Stimulated activated CD8-positive, alpha-beta memory T cell treated with anti-CD3 and anti-CD28 coated beads, Interleukin-12 subunit alpha, Interleukin-12 subunit beta, amount 100 ng/mL, for 4 hours (primary cell): ENCODE measurements around the gene ZNF532.

Source experiments
- DNase-seq: peaks from one replicate; pipeline ENCODE4 v3.0.0-alpha.2; 2020; ENCODE audit warnings: low read depth

Gene ZNF532

DNA sequence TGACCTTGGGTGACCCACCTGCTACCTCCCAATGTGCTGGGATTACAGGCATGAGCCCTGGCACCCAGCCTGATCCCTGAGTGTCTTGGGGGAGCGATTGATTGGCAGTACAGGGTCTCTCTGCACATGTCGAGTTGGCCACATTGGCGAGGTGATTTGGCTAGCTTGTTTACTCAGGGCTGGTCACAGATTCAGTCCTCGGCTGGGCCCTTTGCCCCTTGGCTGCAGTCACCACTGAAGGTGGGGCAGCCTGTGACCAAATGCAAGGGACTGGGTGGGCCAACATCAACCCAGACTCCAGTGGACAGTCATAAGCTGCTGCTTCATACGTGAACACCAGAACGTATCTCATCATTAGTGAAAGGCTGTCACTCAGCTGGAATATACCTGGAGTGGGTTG, 114.9 kb downstream of the ZNF532 start:
- no peak for DNase-seq

DNA sequence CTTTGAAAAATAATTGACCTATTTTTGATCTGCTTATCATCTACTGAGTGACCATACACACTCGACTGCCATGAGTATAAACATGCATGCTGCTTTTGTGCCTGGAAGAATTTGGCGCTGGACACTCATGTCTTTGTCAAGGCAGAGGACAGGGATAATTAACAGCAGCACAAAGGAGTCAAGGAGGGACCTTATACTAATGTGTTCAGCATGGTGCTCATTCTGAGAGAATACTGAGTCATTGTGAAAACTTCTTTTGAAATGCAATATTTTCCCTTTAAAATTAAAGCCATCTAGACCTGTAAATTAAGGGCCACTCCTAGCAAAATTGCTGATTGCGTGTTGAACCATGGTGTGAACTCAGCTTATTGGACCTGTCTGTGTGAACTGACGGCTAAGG, 116.3 kb downstream of the ZNF532 start:
- DNase-seq, result no peak

DNA sequence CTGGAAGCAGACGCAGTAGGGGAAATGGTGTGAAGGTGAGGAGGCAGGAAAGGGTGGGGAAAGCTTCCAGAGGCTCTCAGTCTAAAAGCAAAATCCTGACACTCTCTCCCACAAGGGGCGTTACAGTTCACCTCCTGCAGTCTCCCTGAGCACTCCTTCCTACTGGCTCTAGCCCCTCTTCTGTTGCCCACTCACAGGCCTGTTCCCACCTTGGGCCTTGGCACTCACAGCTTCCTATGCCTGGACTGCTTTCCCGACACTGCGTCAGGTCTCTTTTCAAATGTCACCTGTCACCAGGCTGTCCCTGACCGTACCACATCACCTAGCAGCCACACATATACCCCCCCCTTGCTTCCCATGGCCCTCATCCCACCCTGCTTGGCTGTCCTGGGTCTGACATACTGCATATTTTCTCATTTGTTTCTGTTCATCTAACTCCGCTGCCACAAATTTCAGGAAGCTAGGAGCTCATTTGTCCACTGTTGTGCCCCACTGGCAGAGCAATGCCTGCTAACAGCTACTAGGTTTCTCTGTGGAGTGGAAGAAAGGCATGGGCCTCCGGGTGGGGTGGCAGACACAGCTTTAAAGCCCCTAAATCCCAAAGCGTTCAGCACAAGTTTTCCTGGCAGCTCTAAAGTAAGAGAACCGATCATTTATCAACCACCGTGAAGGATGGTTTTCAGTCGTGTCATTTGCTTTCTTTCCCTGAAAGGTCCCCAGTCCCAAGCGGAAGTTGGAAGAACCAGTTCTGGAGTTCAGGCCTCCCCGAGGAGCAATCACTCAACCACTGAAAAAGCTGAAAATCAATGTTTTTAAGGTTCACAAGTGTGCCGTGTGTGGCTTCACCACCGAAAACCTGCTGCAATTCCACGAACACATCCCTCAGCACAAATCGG, 118.8 kb downstream of the ZNF532 start:
- DNase-seq, result no peak

DNA sequence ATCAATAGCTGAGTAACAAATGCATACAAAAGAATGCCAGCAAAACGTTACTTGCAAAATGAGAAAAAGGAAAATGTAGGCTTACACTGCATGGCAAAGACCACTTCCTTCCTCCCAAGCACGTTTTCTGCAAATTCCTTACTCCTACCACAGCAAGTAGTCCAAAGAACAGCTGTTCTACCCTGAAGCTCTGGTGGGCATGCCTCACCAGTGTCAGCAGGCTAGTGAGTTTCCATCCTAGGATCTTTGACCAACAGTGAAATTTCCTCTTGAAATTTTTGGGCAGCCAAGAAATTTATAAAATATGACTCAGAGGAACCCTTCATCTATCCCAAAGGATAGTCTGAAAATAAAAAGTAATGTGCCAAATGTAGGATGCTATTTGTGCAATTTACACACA, 123.9 kb downstream of the ZNF532 start:
- DNase-seq, result no peak

DNA sequence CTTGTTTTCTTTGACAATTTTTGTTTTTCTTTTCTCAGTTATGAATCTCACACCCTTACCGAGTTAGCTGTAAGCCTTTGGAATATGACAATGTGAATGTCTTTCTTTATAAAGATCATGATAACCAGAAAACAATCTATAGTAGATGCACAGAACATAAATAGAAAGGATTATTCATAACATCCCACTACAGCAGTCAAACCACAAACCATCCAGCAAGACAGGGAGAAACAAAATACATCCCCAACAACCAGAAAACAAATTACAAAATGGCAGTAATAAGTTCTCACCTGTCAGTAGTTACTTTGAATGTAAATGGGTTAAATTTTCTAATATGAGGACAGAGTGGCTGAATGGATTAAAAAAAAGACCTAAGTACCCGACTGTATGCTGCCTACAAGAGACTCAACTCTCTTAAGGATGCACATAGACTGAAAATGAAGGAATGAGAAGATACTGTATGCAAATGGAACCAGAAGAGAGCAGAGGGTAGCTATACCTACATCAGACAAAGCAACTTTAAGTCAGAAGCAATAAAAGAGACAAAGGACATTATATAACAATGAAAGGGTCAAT, 124.6 kb downstream of the ZNF532 start:
- no peak for DNase-seq

DNA sequence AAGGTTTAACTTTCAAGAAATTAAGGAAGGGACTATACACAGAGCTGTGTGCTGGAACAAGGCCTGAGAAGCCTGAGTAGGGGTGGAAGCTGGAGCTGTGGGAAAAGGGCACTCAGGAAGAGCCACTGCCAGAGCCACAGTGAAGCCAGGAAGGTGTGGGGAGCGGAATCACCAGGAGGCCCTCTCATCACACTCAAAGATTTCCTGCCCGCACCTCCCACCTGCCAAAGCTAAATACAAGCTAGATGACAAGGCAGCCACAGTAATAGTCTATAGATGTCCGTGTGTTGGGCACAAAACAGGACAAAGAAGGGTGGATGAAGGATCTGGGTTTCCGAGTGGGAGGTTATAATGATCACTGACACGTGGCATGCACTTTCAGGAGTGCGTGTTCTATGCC, 126.0 kb downstream of the ZNF532 start:
- no peak for DNase-seq

DNA sequence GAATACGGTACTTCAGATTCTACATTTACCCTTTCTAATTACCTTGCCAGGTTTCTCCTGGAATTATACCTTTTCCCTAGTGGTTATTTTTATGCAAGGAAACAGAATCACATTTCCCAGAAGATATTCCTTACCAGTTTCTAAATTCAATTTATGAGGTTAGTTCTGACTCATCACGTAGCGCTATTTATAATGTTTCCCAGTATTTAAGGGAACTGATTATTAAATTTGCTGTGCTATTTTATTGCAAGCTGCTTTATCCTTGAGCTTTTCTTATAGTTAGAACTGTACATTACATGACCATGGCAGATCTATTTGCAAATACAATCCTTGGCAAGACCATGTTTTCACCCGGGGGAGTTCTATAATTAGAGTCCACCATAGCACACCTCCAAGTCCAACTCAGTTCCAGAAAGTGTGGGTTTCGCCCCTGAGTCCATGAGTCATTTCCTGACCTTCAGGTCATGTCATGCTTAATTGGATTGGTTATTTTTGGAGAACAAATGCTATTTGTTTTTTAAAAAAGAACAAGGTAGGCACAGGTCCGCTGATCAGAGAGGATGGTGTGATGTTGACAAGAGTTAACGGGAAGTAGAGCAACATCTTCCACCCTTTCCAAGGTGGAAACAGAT, 126.6 kb downstream of the ZNF532 start:
- no peak for DNase-seq

DNA sequence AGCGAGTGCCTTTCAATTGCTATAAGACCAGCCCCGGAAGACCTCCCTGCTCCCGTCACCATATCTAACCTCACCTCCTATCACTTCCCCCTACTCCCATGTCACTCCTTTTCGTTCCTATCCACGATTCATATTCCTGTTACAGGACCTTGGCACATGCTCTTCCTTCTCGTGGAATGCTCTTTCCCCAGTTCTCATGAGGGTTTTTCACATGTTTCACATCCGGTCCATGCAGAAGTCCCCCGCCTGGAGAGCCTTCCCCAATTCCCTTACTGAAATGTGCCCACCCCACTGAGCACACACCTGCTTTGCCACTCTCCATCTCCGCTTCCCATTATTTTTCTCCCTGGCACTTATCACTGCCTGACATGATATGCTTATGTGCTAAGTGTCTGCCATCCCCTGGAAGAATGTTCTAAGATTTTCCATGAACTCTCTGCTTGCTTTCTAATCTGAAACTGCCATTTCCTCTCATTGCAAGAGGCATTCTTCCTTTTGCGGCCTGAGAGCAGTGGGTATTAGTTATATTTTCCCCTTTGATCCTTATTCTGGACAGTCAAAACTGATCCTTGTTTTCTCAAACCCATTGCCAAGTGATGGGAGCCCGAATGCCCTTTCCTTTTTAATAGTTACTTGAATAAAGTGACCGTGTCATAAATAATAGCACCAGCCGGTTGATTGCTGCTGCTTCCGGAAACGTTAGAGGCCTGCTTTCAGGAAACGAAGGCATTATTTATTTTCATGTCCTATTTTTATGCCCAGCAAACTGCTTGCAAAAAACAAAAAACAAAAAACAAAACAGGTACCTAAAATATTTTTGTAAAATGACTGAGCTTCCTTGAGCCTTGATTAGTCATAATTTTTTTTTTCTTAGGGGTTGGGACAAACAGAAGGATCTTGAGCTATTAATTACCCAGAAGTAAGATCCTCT, 127.9 kb downstream of the ZNF532 start:
- no peak for DNase-seq

DNA sequence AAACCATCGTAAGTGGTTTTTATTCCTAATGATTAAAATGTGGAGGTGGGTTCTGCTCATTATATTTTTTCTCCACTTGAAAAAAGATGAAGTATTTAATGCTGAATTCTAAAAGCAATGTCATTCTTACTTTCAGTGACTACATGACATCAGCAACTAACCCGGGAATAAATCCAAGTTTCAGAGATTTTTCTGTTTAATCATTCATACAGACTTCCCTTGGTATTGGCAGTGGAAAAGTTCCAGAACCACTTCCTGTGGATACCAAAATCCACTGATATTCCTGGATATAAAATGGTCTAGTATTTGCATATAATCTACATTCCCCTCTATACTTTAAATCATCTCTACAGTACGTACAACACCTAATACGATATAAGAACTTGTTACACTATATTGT, 128.6 kb downstream of the ZNF532 start:
- DNase-seq, result no peak

DNA sequence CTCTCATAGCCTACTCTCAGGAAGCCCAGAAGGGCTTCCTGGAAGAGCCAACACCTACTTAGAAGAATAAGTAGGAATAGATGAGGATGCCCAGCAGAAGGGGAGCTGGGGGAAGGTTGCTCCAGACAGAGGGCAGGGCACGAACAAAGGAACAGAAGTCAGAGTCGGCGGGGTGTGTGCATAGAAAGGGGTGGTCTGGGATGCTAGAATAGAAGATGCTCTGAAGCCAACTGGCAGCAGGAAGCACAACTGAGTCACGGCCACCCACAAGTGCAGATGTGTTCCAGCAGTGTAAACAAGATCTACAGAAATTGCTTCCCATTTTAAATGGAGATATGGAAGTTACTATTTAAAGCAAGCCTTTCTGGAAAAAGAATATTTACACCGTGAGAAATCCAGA, 131.0 kb downstream of the ZNF532 start:
- DNase-seq, result no peak

DNA sequence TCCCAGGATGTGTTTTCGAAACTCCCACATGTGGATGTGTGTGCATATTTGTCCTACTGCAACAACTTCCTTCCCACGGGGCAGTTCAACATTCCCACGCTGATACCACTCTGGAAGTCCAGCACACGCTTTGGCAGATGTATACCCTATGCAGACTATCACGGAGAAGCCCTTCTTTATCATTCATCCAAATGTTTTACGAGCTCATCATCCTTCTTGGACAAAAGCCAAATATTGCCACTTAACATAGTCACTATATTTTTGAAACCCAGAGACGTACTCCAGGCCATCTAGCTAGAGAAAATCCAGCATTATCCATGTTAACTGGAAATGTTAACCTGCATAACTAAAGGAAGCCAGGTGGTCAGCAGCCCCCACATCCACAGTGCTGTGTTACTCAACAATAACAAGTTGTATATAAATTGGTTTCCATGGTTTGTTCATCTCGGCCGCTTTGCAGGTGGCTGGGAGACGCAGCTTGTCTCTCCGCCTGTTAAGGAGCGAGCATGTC, 131.5 kb downstream of the ZNF532 start:
- DNase-seq, result no peak

DNA sequence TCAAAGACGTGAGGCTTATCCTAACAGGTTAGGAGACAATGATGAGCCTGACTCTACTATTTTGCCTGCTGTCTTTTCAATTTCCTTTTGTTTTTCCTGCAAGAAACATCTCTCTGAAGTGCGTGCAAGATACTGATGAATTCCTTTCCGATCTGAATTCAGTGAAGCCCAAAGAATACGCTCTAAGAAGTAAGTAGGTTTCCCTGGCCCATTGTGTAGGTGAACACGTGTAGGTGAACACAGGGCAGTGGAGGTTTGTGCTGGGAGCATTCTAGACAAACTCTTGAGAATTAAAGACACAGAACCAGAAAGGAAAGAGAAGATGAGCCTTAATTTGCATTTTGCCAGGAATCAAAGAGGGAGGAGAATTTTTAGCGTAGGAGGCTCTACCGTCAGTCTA, 132.0 kb downstream of the ZNF532 start:
- no peak for DNase-seq

DNA sequence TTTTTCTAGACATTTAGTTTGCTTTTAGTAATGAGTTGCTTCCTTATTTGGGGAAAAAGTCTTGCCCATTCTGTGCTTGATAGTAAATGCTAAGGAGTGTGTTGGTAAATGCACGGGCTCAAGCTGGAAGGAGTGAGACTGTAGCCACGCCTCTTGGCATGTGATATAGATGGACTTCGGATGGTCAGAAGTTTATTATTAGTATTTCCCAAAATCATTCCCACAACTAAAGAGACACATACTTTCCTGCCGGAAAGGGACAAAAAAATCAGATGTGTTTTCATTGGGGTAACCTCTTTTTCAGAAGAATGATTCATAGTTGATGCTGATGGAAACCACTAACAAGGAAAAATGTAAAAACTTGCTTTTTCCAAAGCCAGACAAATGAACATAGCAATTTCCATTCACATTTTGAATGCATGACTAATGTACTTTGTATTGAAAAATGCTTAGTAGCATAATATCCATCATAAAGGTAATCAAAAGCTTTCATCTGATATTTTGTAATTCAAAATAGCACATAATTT, 133.2 kb downstream of the ZNF532 start:
- DNase-seq, result no peak

DNA sequence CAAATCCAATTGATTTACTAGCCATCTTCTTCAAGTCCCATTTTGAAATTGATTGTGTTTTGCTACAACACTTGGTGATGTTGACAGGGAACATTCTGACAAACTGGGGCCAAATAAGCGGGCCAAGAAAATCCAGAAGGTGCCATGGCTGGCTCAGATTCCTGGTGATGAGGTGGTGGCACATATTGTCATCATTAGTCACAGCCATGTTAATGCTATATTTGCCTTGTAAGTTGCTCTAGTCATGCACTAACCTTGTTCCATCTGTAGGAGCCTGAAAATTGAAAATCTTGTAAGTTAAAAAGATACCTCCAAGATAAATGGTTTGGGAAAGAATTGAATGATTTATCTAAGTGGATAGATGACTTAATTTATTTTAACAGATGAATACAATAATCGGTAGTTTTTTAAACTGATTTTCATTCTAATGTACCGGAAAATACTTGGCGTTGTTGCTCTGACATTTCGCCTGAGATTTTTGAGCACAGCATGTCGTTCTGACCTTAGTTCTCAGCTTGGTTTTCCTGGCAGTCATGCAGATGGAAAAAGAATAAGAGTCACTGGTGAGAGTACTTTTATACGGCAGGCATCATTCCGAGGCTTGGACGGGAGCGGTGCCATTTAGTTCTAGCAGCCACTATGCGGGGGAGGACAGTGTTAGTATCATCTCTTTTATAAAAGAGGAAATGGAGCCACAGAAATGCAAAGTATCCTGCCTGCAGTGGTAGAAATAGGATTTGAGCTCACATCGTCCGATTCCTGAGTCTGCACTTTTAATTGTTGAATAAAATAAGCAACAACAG, 133.9 kb downstream of the ZNF532 start:
- no peak for DNase-seq

DNA sequence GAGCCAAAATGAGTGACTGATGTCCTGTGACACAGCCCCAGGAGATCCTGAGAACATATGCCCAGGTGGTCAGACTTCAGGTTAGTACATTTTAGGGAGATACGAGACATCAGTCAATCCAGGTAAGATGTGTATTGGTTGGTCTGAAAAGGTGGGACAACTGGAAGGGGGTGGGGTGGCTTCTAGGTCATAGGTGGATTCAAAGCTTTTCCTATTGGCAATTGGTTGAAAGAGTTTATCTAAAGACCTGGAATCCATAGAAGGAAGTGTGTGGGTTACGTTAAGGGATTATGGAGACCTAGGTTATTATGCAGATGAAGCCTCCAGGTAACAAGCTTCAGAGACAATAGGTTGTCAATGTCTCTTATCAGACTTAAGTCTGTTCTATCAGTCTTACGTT, 136.5 kb downstream of the ZNF532 start:
- no peak for DNase-seq

DNA sequence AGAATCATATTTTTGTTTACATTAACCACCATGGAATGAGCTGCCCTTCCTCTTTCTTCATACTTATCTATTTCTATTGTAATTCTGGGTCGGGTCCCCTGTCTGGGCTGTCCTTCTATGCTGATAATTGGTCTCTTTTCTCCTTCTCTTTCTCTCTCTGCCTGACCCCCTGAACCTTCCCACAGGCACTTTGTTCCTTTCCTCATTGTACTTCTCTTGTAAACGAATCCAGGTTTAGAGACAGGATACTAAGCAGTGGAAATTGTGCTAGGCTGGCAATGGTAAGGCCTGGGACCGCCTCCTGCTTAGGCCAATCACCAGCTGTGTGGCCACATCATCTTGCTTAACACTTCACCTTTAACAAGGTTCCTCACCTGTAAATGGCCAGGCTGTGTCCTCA, 137.0 kb downstream of the ZNF532 start:
- no peak for DNase-seq

DNA sequence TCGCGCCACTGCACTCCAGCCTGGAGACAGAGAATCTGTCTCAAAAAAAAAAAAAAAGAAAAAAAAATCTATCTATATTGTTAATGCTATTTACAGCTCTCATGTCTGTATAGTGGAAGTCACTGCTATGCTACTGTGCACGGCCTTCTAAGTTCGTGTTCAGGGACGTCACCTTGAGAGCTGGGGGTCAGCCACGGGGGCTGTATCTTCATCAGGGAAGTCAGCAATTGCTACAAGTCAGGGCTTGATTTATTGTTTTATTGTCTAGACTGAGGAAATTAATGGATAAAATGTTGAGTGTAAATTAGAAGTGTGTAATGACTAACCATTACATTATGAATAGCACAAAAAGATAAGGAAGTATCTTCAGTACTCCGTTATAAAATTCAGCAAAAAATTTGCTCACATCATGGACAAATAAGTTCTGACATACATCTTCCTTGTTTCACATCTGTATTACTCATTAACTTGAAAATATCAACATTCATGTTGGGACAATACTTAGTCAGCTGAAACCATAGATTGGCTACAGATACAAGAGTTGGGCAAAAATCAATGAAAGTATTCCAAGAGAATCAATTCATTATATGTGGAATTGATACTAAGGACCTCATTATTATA, 138.4 kb downstream of the ZNF532 start:
- DNase-seq, result no peak

DNA sequence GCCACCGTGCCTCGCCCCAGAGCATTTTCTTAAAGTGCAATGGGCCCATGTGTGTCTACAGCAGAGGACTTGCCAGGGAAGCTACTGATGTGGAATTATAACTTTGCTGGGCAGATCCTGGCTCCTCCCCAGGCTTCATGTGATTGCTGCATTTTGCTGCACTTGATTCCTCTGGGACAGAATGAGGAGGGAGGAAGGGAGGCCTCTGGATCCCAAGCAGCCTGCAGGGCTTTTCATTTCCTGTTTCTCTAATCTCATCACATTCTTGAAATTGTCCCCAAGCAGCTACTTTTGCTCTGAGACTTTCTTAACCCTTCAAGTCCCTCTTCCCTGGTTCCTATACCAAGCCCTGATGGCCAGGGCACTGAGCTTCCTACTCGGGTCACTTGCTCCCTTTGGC, 140.6 kb downstream of the ZNF532 start:
- DNase-seq, result no peak

DNA sequence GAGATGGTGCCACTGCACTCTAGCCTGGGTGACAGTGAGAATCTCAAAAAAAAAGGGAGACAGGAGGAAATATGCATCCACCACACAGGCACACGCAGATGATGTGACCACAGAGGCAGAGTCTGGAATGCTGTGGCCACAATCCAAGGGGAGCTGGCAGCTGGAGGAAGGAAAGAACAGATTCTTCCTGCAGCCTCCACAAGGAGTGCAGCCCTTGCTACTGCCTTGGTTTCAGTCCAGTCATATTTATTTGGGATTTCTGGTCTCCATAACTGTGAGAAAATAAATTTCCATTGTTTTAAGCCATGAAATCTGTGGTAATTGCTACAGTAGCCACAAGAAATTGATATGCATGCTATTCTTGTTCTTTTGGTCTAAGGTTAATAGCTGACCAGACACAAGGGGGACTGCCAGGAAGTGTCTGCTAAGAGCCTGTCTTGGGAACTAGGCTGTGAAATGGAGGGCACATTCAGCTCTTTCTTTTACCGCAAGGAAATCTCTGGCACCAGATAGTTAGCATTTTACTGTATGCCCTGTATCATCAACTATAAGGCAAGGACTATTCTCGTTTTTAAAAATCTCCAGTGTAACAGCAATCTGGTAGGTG, 141.9 kb downstream of the ZNF532 start:
- no peak for DNase-seq
